Pancreas (tissue), 10 donors: ENCODE results near the gene DNASE1L2. TPM values are rescaled to one million over a fixed set of nuclear protein-coding genes. Genes with fewer than 3 reads are reported as not detected.

ENCODE experiments used
- ATAC-seq, 4 donors: fragments of 200-7000 bp; cut with Tn5 transposase; one replicate each; pipeline versions ENCODE4 v1.8.0 to v1.9.1; 2020; ENCODE audit warnings: mild to moderate bottlenecking in 4 of 4, moderate library complexity in 4 of 4
- DNase-seq, 6 donors: peaks; one replicate each; pipeline ENCODE4 v3.0.0-alpha.2; 2020
- FAIRE-seq: peaks from 2 replicates; lab custom pipeline; 2012; peaks lifted over from hg19 to GRCh38; lab: Jason Lieb, UNC
- H3K27ac ChIP-seq, 4 donors: fragments of 200-600 bp; sonication (generic); 1 replicate in 3 of 4; 2 replicates in 1 of 4; pipeline versions ENCODE4 v1.5.0 to v1.8.0; 2020
- H3K27me3 ChIP-seq, 4 donors: fragments of 200-600 bp; one replicate each; pipeline ENCODE4 v1.8.0; 2021
- H3K36me3 ChIP-seq, 3 donors: fragments of 200-600 bp; sonication (generic) in 1 of 3; one replicate each; pipeline versions ENCODE4 v1.5.0 to v1.8.0; 2020 to 2021
- H3K4me1 ChIP-seq, 3 donors: fragments of 200-600 bp; one replicate each; pipeline ENCODE4 v1.8.0; 2021
- H3K4me3 ChIP-seq, 4 donors: fragments of 200-600 bp; sonication (generic) in 2 of 4; one replicate each; pipeline versions ENCODE4 v1.5.0 to v1.8.0; 2020 to 2021
- H3K9me3 ChIP-seq, 4 donors: fragments of 200-600 bp; one replicate each; pipeline ENCODE4 v1.8.0; 2021
- WGBS, 2 donors: extraction: QIAGEN DNeasy Blood & Tissue Kit; methylation state at CpG; one replicate each; pipeline ENCODE4 v1.1.7; 2013; 5-methylcytosine and 5-hydroxymethylcytosine counted together
- intact Hi-C, 3 donors: fragments of 100-400 bp; cut with DNase I; formaldehyde crosslinking; loops; one replicate each; pipeline versions ENCODE4 v1.11.1 to v1.14.2; 2022
- polyA plus RNA-seq, 2 donors: library from polyadenylated mRNA; stranded (reverse); fragments of 200-250 nt; gene quantifications; one replicate each; pipeline ENCODE4 v1.2.3, GENCODE V29; 2013
- total RNA-seq, 6 donors: library from RNA; stranded (reverse); fragmentation: NEBNext Ultra II Directional in 4 of 6; extraction: Animal tissue kit (Norgen Biotek cat#: 25700) in 4 of 6; gene quantifications; one replicate each; pipeline versions ENCODE4 v1.2.1 to v1.2.4, GENCODE V29; 2021 to 2023
- TF ChIP-seq, protein P1 (sequence below), 4 donors: fragments of 200-600 bp; sonication (generic) in 3 of 4; IDR thresholded peaks; one replicate each; pipeline versions ENCODE4 v1.5.0 to v1.8.0; 2021; ENCODE audit warnings: antibody characterized with exemption in 4 of 4
- donor health status: healthy with polysubstance abuse.
- donor health status: DM: no; HTN: no; CAD: no; lungs with moderate emphysema.
- donor health status: DM: no; HTN: no; CAD: no.
- donor health status: control.
- donor health status: control.
- donor health status: Bipolar disorder and iron deficiency.
- donor health status: DM: yes; HTN: yes; CAD: no.
- donor health status: DM: no; HTN: no; CAD: no.
- donor health status: DM: no; HTN: no; CAD: no.
- donor health status: DM: yes; HTN: yes; CAD: no.

DNASE1L2 gene
- total and polyA plus RNA-seq, 8 donors = 0.31 to 4.9 (median 0.82) TPM

GRCh38 chr16:2212362-2213324 lies 23.6 kb upstream of the DNASE1L2 start:
- H3K36me3 ChIP-seq = peaks cover 0 to 16% (median 5%) of the 10 kb centered on the region in 3 donors
- peak overlapping the region in 2 of 4 donors; percentile 78 to 92 for H3K4me3 ChIP-seq
- DNase-seq = peak; percentile 60 to 86 (median 72)
- H3K27ac ChIP-seq = peak overlapping the region; percentile 10 to 35 (median 29)
- FAIRE-seq = no peak
- TF ChIP-seq, protein P1, sequence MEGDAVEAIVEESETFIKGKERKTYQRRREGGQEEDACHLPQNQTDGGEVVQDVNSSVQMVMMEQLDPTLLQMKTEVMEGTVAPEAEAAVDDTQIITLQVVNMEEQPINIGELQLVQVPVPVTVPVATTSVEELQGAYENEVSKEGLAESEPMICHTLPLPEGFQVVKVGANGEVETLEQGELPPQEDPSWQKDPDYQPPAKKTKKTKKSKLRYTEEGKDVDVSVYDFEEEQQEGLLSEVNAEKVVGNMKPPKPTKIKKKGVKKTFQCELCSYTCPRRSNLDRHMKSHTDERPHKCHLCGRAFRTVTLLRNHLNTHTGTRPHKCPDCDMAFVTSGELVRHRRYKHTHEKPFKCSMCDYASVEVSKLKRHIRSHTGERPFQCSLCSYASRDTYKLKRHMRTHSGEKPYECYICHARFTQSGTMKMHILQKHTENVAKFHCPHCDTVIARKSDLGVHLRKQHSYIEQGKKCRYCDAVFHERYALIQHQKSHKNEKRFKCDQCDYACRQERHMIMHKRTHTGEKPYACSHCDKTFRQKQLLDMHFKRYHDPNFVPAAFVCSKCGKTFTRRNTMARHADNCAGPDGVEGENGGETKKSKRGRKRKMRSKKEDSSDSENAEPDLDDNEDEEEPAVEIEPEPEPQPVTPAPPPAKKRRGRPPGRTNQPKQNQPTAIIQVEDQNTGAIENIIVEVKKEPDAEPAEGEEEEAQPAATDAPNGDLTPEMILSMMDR (IDR thresholded peaks at IDR 0.05) = no peak
- 25 to 35% methylated on average over 19 of the region's 19 CpGs for WGBS, 2 donors
- H3K27me3 ChIP-seq = no peaks in the 10 kb centered on the region
- H3K9me3 ChIP-seq = no peaks in the 10 kb centered on the region
- ATAC-seq = peak; percentile 3 to 39 (median 18)
- peaks cover 12 to 22% (median 18%) of the 10 kb centered on the region in 3 donors for H3K4me1 ChIP-seq
- intact Hi-C loops = no loop called here

GRCh38 chr16:2213817-2214718 lies 22.2 kb upstream of the DNASE1L2 start:
- FAIRE-seq = no peak
- DNase-seq = peak in 2 of 6 donors; percentile 45 to 81
- Histone ChIP-seq H3K27me3 (no peaks in the 10 kb centered on the region), H3K36me3 (peaks cover 0 to 2% (median 0%) of the 10 kb centered on the region in 3 donors), H3K27ac (peak overlapping the region in 2 of 4 donors; percentile 47 to 53), H3K4me3 (peak overlapping the region; percentile 66 to 92 (median 76)), H3K9me3 (no peaks in the 10 kb centered on the region), H3K4me1 (peaks cover 12 to 22% (median 18%) of the 10 kb centered on the region in 3 donors)
- ATAC-seq = no peak
- WGBS, 2 donors = 0 to 1% methylated on average over 75 to 98 of the region's 98 CpGs
- intact Hi-C loops = no loop called here
- TF ChIP-seq, protein P1 (IDR thresholded peaks at IDR 0.05) = no peak

- Histone ChIP-seq H3K36me3 (no peaks in the 10 kb centered on the region), H3K27ac (peak within 1 kb of the TSS; percentile 86 to 98 (median 92)), H3K27me3 (no peaks in the 10 kb centered on the region), H3K4me1 (peaks cover 12 to 22% (median 18%) of the 10 kb centered on the region in 3 donors), H3K4me3 (peak within 1 kb of the TSS; percentile 66 to 92 (median 76)), H3K9me3 (no peaks in the 10 kb centered on the region)
- DNase-seq (no peak), FAIRE-seq (no peak), ATAC-seq (peak in 3 of 4 donors; percentile 89 to 94 (median 89))
- TF ChIP-seq, protein P1 (IDR thresholded peaks at IDR 0.05) = no peak
- intact Hi-C loops = no loop called here
- 1% methylated on average over 26 to 48 of the region's 48 CpGs for WGBS, 2 donors
Measured at GRCh38 chr16:2214719-2214968, 21.6 kb upstream of the DNASE1L2 start, which contains the start of gene PGP. TSS of gene PGP (minus strand) at chr16:2214840. CDS start at chr16:2214777, 63 bp downstream.

GRCh38 chr16:2216330-2216729 lies 19.9 kb upstream of the DNASE1L2 start:
- H3K36me3 ChIP-seq = no peaks in the 10 kb centered on the region
- FAIRE-seq = no peak
- TF ChIP-seq, protein P1 (IDR thresholded peaks at IDR 0.05) = no peak
- no peak overlapping the region for H3K4me3 ChIP-seq
- no peaks in the 10 kb centered on the region for H3K9me3 ChIP-seq
- no peaks in the 10 kb centered on the region for H3K27me3 ChIP-seq
- peaks cover 12 to 22% (median 18%) of the 10 kb centered on the region in 3 donors for H3K4me1 ChIP-seq
- intact Hi-C loops = no loop called here
- WGBS, 2 donors = 94 to 98% methylated on average over 4 of the region's 4 CpGs
- H3K27ac ChIP-seq = no peak overlapping the region
- no peak for DNase-seq
- no peak for ATAC-seq
